ENCODE data around the gene DYNC1I1.

DYNC1I1 gene

GRCh38 chr7:96023387-96023786 is 251.0 kb downstream of the DYNC1I1 start:
- no peak for DNase-seq (ENCODE audit: low read depth)

DNA sequence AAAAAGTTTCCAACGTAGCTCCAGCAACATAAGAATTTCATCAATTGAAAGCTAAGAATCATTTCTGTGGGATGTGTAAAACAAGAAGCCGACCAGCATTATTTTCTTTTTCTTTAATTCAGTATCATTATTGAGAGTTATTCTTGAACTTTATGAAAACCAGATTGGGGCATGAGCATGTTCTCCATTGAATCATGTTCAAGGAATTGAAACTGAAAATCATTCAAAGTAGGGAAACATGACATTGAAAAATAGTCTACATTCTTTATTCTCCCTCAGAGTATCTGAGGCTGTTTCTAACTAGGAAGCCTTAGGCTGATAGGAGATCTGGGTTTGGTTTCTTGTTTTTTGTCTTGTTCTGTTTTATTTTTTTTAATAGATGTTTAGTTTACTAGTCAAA is 253.7 kb downstream of the DYNC1I1 start:
- DNase-seq (ENCODE audit: low read depth): no peak
- TF ChIP-seq, protein P1, sequence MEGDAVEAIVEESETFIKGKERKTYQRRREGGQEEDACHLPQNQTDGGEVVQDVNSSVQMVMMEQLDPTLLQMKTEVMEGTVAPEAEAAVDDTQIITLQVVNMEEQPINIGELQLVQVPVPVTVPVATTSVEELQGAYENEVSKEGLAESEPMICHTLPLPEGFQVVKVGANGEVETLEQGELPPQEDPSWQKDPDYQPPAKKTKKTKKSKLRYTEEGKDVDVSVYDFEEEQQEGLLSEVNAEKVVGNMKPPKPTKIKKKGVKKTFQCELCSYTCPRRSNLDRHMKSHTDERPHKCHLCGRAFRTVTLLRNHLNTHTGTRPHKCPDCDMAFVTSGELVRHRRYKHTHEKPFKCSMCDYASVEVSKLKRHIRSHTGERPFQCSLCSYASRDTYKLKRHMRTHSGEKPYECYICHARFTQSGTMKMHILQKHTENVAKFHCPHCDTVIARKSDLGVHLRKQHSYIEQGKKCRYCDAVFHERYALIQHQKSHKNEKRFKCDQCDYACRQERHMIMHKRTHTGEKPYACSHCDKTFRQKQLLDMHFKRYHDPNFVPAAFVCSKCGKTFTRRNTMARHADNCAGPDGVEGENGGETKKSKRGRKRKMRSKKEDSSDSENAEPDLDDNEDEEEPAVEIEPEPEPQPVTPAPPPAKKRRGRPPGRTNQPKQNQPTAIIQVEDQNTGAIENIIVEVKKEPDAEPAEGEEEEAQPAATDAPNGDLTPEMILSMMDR (conservative IDR thresholded peaks at IDR 0.05; ENCODE audit: low read depth, low read length): no peak
- no peak overlapping the region for H3K4me3 ChIP-seq (ENCODE audit: low read length)

More at GRCh38 chr7:96023387-96023786, 251.0 kb downstream of the DYNC1I1 start:
- TF ChIP-seq, protein P1 (conservative IDR thresholded peaks at IDR 0.05; ENCODE audit: low read depth, low read length): no peak
- no peak overlapping the region for H3K4me3 ChIP-seq (ENCODE audit: low read length)

DNA sequence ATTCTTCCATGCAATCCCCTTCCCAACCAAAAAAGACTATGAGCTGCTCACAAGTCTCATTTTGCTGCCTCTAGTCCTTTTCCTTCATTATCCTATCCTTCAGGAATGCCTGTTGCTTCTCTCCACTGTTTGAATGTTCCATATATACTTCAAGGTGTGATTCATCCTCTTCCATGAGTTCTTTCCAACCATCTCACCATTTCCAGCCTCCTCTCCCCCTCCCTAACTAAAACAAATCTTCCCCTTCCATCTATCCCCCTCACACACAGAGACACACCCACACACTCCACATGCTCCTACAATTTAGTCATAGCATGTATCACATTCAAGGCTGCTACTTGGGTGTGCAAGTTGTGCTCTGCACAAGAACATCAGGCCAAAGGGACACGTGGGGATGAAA is 254.3 kb downstream of the DYNC1I1 start:
- TF ChIP-seq, protein P1 (conservative IDR thresholded peaks at IDR 0.05; ENCODE audit: low read depth, low read length): no peak

DNA sequence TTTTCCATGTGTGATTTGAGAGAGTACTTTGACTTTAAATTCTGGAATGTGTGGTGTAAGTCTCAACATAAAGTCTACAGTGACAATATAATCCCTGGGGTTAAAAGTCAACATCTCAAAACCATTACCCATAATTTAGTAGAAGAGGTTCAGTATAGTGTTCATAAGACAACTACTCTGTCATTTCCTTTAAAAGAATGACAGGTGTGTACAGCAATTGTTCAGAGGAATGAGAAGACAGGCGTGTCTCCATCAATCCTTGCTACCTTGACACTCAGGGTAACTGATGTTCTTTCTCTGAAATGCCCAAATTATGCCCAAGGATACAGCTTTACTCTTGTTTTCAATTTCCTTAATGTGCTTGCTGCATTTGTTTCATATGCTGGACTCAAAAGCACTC is 256.4 kb downstream of the DYNC1I1 start:
- no peak overlapping the region for H3K4me3 ChIP-seq (ENCODE audit: low read length)
- TF ChIP-seq, protein P1 (conservative IDR thresholded peaks at IDR 0.05; ENCODE audit: low read depth, low read length): no peak
- no peak for DNase-seq (ENCODE audit: low read depth)

More for the DNA sequence above, 254.3 kb downstream of the DYNC1I1 start:
- no peak overlapping the region for H3K4me3 ChIP-seq (ENCODE audit: low read length)
- no peak for DNase-seq (ENCODE audit: low read depth)

- TF ChIP-seq, protein P1 (conservative IDR thresholded peaks at IDR 0.05; ENCODE audit: low read depth, low read length): no peak
- no peak for DNase-seq (ENCODE audit: low read depth)
- no peak overlapping the region for H3K4me3 ChIP-seq (ENCODE audit: low read length)
Observed at GRCh38 chr7:96033009-96033598, 260.8 kb downstream of the DYNC1I1 start.

DNA sequence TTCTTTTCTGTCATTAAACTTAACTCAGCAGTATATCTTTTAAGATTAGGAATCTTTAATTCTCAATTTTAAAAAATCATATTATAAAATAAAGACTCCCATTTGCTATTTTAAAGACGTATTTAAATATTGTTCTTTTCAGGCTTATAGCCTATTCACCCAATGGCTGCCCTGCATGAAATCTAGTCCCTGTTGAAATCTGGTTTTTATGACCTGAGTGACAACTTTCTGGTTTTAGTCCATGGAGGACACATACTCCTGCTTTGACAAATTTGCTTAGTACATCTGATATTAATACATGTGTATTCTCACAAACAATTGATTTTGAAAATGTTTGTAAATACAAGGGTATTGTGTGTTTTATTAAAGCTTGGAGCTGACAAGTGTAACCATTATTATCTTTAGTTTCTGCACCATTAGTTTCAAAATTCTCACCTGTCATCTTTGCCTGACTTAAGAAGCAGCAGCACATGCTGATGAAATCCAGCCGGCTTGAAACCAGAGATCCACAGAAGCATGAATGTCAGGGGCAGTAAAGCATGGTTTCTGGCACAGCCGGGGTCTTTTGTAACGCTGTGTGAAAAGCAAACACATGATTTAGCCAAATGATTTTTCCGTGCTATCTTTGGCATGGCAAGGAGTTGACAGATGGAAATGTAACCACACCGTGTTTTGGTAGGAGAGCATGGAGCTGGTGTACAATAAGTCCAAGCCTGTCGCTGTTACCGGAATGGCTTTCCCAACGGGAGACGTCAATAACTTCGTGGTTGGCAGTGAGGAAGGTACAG is 262.8 kb downstream of the DYNC1I1 start:
- H3K4me3 ChIP-seq (ENCODE audit: low read length): no peak overlapping the region
- no peak for DNase-seq (ENCODE audit: low read depth)
- TF ChIP-seq, protein P1 (conservative IDR thresholded peaks at IDR 0.05; ENCODE audit: low read depth, low read length): no peak
